ENCODE data around the gene TOR4A.

TOR4A gene

GRCh38 chr9:137306066-137306849 is 28.7 kb downstream of the TOR4A start (continued):
- TF ChIP-seq ISL1 (CRISPR knock-in tag; IDR thresholded peaks at IDR 0.05) (no peak), TCF4 (CRISPR knock-in tag; IDR thresholded peaks at IDR 0.05; ENCODE audit: borderline replicate concordance) (no peak), ARNTL (CRISPR knock-in tag; IDR thresholded peaks at IDR 0.05; ENCODE audit: borderline replicate concordance, low read depth) (no peak), ZFP30 (CRISPR knock-in tag; IDR thresholded peaks at IDR 0.05) (no peak), POU6F1 (CRISPR knock-in tag; IDR thresholded peaks at IDR 0.05; ENCODE audit: borderline replicate concordance, low read depth) (no peak), ZNF8 (CRISPR knock-in tag; IDR thresholded peaks at IDR 0.05) (no peak), PATZ1 (CRISPR knock-in tag; IDR thresholded peaks at IDR 0.05; ENCODE audit: borderline replicate concordance) (no peak)

GRCh38 chr9:137306850-137307254 is 29.3 kb downstream of the TOR4A start:
- no peak for ATAC-seq
- TF ChIP-seq ESRRG (CRISPR knock-in tag; IDR thresholded peaks at IDR 0.05), result no peak
- TF ChIP-seq ISL1 (CRISPR knock-in tag; IDR thresholded peaks at IDR 0.05), result no peak
- TF ChIP-seq TSHZ2 (CRISPR knock-in tag; IDR thresholded peaks at IDR 0.05), result no peak
- no peak for TF ChIP-seq ZFP3 (CRISPR knock-in tag; IDR thresholded peaks at IDR 0.05)
- TF ChIP-seq ZNF565 (CRISPR knock-in tag; conservative IDR thresholded peaks at IDR 0.05; ENCODE audit: low read depth), result no peak
- TF ChIP-seq TCF4 (CRISPR knock-in tag; IDR thresholded peaks at IDR 0.05; ENCODE audit: borderline replicate concordance), result no peak
- TF ChIP-seq GLIS3 (CRISPR knock-in tag; IDR thresholded peaks at IDR 0.05), result no peak
- TF ChIP-seq OSR1 (CRISPR knock-in tag; IDR thresholded peaks at IDR 0.05), result no peak
- TF ChIP-seq CSRNP3 (CRISPR knock-in tag; IDR thresholded peaks at IDR 0.05), result no peak
- TF ChIP-seq ZNF70 (CRISPR knock-in tag; IDR thresholded peaks at IDR 0.05), result no peak
- no peak for TF ChIP-seq POU6F1 (CRISPR knock-in tag; IDR thresholded peaks at IDR 0.05; ENCODE audit: borderline replicate concordance, low read depth)
- no peak for TF ChIP-seq PPARA (CRISPR knock-in tag; IDR thresholded peaks at IDR 0.05; ENCODE audit: borderline replicate concordance)
- TF ChIP-seq BACH2 (CRISPR knock-in tag; IDR thresholded peaks at IDR 0.05; ENCODE audit: borderline replicate concordance), result no peak
- TF ChIP-seq ZFP30 (CRISPR knock-in tag; IDR thresholded peaks at IDR 0.05), result no peak

- no peak for ATAC-seq
- no peak for TF ChIP-seq BACH2 (CRISPR knock-in tag; IDR thresholded peaks at IDR 0.05; ENCODE audit: borderline replicate concordance)
- no peak for TF ChIP-seq RARB (CRISPR knock-in tag; IDR thresholded peaks at IDR 0.05)
- no peak for TF ChIP-seq SNAI2 (CRISPR knock-in tag; IDR thresholded peaks at IDR 0.05)
- TF ChIP-seq ZFP30 (CRISPR knock-in tag; IDR thresholded peaks at IDR 0.05), result no peak
- no peak for TF ChIP-seq CREB5 (CRISPR knock-in tag; IDR thresholded peaks at IDR 0.05; ENCODE audit: low read depth)
- TF ChIP-seq CSDC2 (CRISPR knock-in tag; IDR thresholded peaks at IDR 0.05), result no peak
- TF ChIP-seq ZNF70 (CRISPR knock-in tag; IDR thresholded peaks at IDR 0.05), result no peak
- no peak for TF ChIP-seq ARNTL (CRISPR knock-in tag; IDR thresholded peaks at IDR 0.05; ENCODE audit: borderline replicate concordance, low read depth)
- no peak for TF ChIP-seq ZNF8 (CRISPR knock-in tag; IDR thresholded peaks at IDR 0.05)
- TF ChIP-seq ZC3H10 (CRISPR knock-in tag; IDR thresholded peaks at IDR 0.05), result no peak
- no peak for TF ChIP-seq PPARA (CRISPR knock-in tag; IDR thresholded peaks at IDR 0.05; ENCODE audit: borderline replicate concordance)
- no peak for TF ChIP-seq ZNF565 (CRISPR knock-in tag; conservative IDR thresholded peaks at IDR 0.05; ENCODE audit: low read depth)
- TF ChIP-seq CSRNP3 (CRISPR knock-in tag; IDR thresholded peaks at IDR 0.05), result no peak
Observed at GRCh38 chr9:137307255-137308056, 29.9 kb downstream of the TOR4A start.
